ENCODE measurements around the gene MRPS10. TPM values are rescaled to one million over a fixed set of nuclear protein-coding genes. Genes with fewer than 3 reads are reported as not detected.
A peak's percentile ranks its signal among the peaks of the same experiment; 100 is the strongest.

MRPS10 gene
- total and polyA plus RNA-seq, 7 experiments from 2014 or later: 17.0 to 60.9 (median 26.7) TPM

DNA sequence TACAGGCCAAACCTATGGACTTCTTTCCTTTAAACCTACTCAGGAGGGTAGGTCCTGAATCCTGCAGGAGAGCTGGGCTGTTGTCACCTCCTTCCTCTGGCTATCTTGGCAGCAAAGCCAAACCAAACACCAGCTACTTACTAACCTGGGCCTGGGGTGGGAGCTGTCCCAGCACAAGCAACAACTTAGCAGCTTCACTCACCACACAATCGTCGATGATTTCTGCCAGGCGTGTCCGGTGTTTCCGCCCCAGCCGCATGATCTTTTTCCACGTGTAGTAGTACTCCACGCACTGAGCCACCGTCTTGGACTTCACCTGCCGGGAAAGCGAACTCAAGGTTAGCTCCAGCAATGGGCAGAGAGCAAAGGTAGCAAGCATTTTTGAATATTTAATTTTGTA, 25.4 kb upstream of the MRPS10 start:
- ChIA-PET CTCF (interaction anchor here (1.2 kb wide), 1 partner anchor 305 kb away, joined by 5 read pairs; no protein-coding TSS in a partner anchor), POLR2A (no interaction called here)
- H3K36me3 Mint-ChIP-seq: peaks cover 11 to 67% (median 23%) of the 10 kb centered on the region in 5 donors
- H3K27ac Mint-ChIP-seq: no peak overlapping the region
- intact Hi-C loops (cut with micrococcal nuclease): no loop called here
- ATAC-seq: no peak
- DNase-seq: no peak
- no peaks in the 10 kb centered on the region for H3K9me3 Mint-ChIP-seq
- Histone ChIP-seq H3K27ac (ENCODE audit: low read depth, low read length) (no peak overlapping the region), H3K27me3 (ENCODE audit: control insufficient read depth in 2 of 2, insufficient read depth in 2 of 2, low read length in 2 of 2) (no peaks in the 10 kb centered on the region), H3K9me3 (ENCODE audit: control insufficient read depth in 2 of 3, low read length in 3 of 3) (no peaks in the 10 kb centered on the region), H3K4me3 (ENCODE audit: low read length) (no peak overlapping the region), H3K4me1 (ENCODE audit: control insufficient read depth in 2 of 2, insufficient read depth in 2 of 2, low read length in 2 of 2) (no peaks in the 10 kb centered on the region), H3K36me3 (ENCODE audit: control insufficient read depth in 2 of 3, insufficient read depth in 3 of 3, low read length in 3 of 3) (peaks cover 12 to 68% (median 18%) of the 10 kb centered on the region in 3 experiments)
- H3K27me3 Mint-ChIP-seq: no peaks in the 10 kb centered on the region
- no peak overlapping the region for H3K4me3 Mint-ChIP-seq
- H3K4me1 Mint-ChIP-seq: peaks cover 0 to 7% (median 0%) of the 10 kb centered on the region in 7 donors

DNA sequence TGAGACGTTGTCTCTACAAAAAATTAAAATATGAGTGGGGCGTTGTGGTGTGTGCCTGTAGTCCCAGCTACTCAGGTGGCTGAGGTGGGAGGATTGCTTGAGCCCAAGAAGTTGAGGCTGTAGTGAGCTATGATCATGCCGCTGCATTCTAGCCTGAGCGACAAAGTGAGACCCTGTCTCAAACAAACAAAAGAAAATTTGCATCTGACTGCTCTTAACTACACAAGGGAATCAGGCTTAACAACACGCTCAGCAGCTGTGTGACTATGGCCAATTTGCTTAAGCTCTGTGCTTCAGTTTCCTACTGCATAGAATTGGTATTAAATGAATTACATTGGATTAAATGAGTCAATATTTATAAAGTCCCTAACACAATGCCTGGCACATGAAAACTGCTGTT, 24.3 kb upstream of the MRPS10 start:
- intact Hi-C loops (cut with micrococcal nuclease): no loop called here
- peaks cover 14 to 59% (median 23%) of the 10 kb centered on the region in 5 donors for H3K36me3 Mint-ChIP-seq
- POLR2A ChIA-PET: interaction anchor here (0.5 kb wide), 1 partner anchor 16 kb away, joined by 3 read pairs; no protein-coding TSS in a partner anchor
- Histone ChIP-seq H3K36me3 (ENCODE audit: control insufficient read depth in 2 of 3, insufficient read depth in 3 of 3, low read length in 3 of 3) (peaks cover 12 to 74% (median 18%) of the 10 kb centered on the region in 3 experiments), H3K27ac (ENCODE audit: low read depth, low read length) (no peak overlapping the region), H3K4me1 (ENCODE audit: control insufficient read depth in 2 of 2, insufficient read depth in 2 of 2, low read length in 2 of 2) (no peaks in the 10 kb centered on the region), H3K9me3 (ENCODE audit: control insufficient read depth in 2 of 3, low read length in 3 of 3) (no peaks in the 10 kb centered on the region), H3K4me3 (ENCODE audit: low read length) (no peak overlapping the region), H3K27me3 (ENCODE audit: control insufficient read depth in 2 of 2, insufficient read depth in 2 of 2, low read length in 2 of 2) (no peaks in the 10 kb centered on the region)
- H3K4me1 Mint-ChIP-seq: peaks cover 0 to 7% (median 0%) of the 10 kb centered on the region in 7 donors
- no peak overlapping the region for H3K4me3 Mint-ChIP-seq
- no peak for ATAC-seq
- H3K9me3 Mint-ChIP-seq: no peaks in the 10 kb centered on the region
- no peak overlapping the region for H3K27ac Mint-ChIP-seq
- no peaks in the 10 kb centered on the region for H3K27me3 Mint-ChIP-seq
- CTCF ChIA-PET: no interaction called here
- DNase-seq: no peak

DNA sequence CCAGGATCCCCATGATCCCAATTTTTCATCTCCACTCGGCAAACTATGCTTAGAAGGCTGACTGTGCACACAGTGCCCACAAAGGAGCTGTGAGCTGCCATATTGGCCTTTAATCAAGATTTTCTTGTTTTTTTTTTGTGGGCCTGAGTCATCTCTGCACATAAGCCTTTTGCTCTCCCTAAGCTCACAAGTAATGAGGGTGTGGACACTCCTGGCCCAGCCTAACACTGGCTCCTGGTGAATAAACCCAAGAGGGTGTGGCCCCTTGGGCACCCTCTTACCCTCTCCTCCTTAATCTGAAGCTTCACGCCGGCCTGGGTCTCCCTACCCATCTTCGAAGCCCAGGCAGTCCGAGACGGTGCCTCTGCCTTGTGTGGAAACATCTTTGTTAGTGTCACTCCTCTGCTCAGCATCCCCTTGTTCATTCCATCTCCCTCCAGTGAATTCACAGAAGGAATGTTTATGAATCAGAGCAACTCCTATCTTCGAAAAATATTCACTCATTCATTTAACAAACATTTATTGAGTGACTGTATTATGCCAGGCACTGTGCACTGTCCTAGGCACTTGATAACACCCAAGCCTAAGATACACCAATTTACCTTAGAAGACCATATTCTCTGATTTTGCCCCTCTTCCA, 22.2 kb upstream of the MRPS10 start:
- Mint-ChIP-seq H3K9me3 (no peaks in the 10 kb centered on the region), H3K27ac (peak overlapping the region in 3 of 9 donors; percentile 2 to 68 (median 32)), H3K27me3 (no peaks in the 10 kb centered on the region), H3K4me1 (peaks cover 0 to 7% (median 0%) of the 10 kb centered on the region in 7 donors), H3K36me3 (peaks cover 17 to 58% (median 20%) of the 10 kb centered on the region in 5 donors), H3K4me3 (peak overlapping the region in 1 of 10 donors; percentile 5)
- ATAC-seq: no peak
- Histone ChIP-seq H3K9me3 (ENCODE audit: control insufficient read depth in 2 of 3, low read length in 3 of 3) (no peaks in the 10 kb centered on the region), H3K36me3 (ENCODE audit: control insufficient read depth in 2 of 3, insufficient read depth in 3 of 3, low read length in 3 of 3) (peaks cover 12 to 80% (median 15%) of the 10 kb centered on the region in 3 experiments), H3K27ac (ENCODE audit: low read depth, low read length) (no peak overlapping the region), H3K4me1 (ENCODE audit: control insufficient read depth in 2 of 2, insufficient read depth in 2 of 2, low read length in 2 of 2) (no peaks in the 10 kb centered on the region), H3K4me3 (ENCODE audit: low read length) (no peak overlapping the region), H3K27me3 (ENCODE audit: control insufficient read depth in 2 of 2, insufficient read depth in 2 of 2, low read length in 2 of 2) (no peaks in the 10 kb centered on the region)
- ChIA-PET CTCF (no interaction called here), POLR2A (no interaction called here)
- intact Hi-C loops (cut with micrococcal nuclease): no loop called here
- DNase-seq: no peak

DNA sequence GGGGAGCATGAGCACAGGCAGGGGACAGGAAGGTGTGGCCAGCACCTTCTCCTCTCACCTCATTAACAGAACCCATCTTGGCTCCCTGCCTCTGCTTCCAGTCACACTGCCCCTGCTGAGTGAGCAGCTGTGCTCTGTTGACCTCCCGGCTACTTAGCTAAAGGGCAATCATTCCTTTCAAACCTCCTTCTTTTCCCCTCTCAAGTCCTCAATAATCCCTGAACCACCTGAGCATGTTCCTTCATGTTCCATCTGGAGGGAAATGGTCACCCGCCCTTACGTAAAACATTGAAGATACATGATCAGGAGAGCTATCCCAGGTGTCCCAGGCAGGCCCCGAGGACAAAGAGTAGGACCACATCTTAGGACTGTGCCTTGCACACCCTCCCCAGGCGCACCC, 21.7 kb upstream of the MRPS10 start:
- H3K4me1 ChIP-seq (ENCODE audit: control insufficient read depth in 2 of 2, insufficient read depth in 2 of 2, low read length in 2 of 2): no peaks in the 10 kb centered on the region
- H3K4me3 ChIP-seq (ENCODE audit: low read length): no peak overlapping the region
- intact Hi-C loops (cut with micrococcal nuclease): no loop called here
- Mint-ChIP-seq H3K27me3 (no peaks in the 10 kb centered on the region), H3K27ac (peak overlapping the region in 4 of 9 donors; percentile 2 to 81 (median 56)), H3K4me1 (peaks cover 0 to 7% (median 0%) of the 10 kb centered on the region in 7 donors), H3K4me3 (no peak overlapping the region), H3K36me3 (peaks cover 17 to 55% (median 18%) of the 10 kb centered on the region in 5 donors), H3K9me3 (no peaks in the 10 kb centered on the region)
- ChIA-PET POLR2A (no interaction called here), CTCF (interaction anchor here (0.6 kb wide), 2 partner anchors 194 to 1159 kb away, joined by 3 to 4 read pairs; no protein-coding TSS in a partner anchor)
- H3K9me3 ChIP-seq (ENCODE audit: control insufficient read depth in 2 of 3, low read length in 3 of 3): no peaks in the 10 kb centered on the region
- no peak overlapping the region for H3K27ac ChIP-seq (ENCODE audit: low read depth, low read length)
- no peak for DNase-seq
- H3K27me3 ChIP-seq (ENCODE audit: control insufficient read depth in 2 of 2, insufficient read depth in 2 of 2, low read length in 2 of 2): no peaks in the 10 kb centered on the region
- ATAC-seq: no peak
- H3K36me3 ChIP-seq (ENCODE audit: control insufficient read depth in 2 of 3, insufficient read depth in 3 of 3, low read length in 3 of 3): peaks cover 10 to 75% (median 12%) of the 10 kb centered on the region in 3 experiments

DNA sequence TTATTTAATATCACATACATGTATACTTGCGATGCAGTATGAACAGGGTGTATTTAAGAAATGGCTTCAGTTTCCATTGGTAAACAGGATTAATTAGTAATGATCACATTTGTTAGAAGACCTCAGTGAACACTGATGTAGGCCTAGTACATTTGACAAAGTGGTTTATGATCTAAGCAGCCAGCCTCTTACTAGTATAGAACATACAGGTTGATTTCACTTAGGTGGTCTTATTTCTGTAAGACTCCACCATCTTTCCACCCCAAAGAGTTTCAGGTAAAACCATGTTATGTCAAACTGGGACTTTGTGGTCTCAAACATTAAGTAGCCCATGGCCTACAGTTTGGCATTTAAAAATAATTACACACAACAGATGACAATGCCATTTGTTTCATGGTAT, 20.2 kb upstream of the MRPS10 start:
- POLR2A ChIA-PET: no interaction called here
- no peak overlapping the region for H3K4me3 Mint-ChIP-seq
- no peaks in the 10 kb centered on the region for H3K9me3 ChIP-seq (ENCODE audit: control insufficient read depth in 2 of 3, low read length in 3 of 3)

DNA sequence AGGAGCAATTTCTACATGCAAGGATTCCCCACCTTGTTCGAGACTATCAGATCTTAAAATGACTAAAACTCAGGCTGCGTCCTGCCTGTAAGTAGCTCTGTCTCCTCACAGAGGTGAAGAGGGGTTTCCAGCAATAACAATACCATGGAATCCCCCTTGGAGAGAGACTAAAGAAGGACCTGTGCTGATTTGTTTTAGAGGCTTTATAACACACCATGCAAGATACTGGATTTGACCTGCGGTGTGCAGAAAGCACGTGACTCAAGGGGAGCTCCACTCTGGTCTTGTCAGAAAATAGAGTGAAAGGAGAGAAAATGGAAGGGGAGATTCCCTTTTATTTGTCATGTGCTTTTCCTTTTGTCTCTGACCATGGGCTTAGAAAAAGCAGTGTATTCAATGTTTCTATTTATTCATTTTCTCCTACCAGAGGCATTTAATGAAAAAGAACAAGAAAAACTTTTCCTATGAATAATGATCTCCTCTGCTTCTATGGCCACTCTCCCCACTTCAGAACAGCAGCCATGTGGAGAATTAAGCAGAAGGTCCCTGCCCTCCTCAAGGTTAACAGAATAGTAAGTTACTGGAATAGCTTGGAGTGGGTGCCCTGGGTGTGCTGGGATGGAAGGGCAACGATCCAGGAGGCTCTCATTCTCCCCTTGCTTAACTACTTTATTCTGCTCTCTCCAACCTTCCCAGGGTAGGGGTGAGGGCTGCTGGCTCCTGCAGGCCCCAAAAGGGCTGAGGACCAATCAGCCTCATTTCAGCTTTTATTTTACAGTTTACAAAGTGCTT, 19.2 kb upstream of the MRPS10 start:
- ATAC-seq: no peak
- DNase-seq: no peak
- CTCF ChIA-PET: interaction anchor here (0.6 to 0.7 kb wide), 2 partner anchors 205 to 1445 kb away, joined by 3 to 6 read pairs; no protein-coding TSS in a partner anchor
- no peaks in the 10 kb centered on the region for H3K9me3 ChIP-seq (ENCODE audit: control insufficient read depth in 2 of 3, low read length in 3 of 3)
- no peaks in the 10 kb centered on the region for H3K4me1 ChIP-seq (ENCODE audit: control insufficient read depth in 2 of 2, insufficient read depth in 2 of 2, low read length in 2 of 2)
- peak overlapping the region in 4 of 9 donors; percentile 25 to 81 (median 42) for H3K27ac Mint-ChIP-seq
- peaks cover 14 to 50% (median 18%) of the 10 kb centered on the region in 5 donors for H3K36me3 Mint-ChIP-seq
- no peaks in the 10 kb centered on the region for H3K27me3 ChIP-seq (ENCODE audit: control insufficient read depth in 2 of 2, insufficient read depth in 2 of 2, low read length in 2 of 2)
- peaks cover 0 to 7% (median 0%) of the 10 kb centered on the region in 7 donors for H3K4me1 Mint-ChIP-seq
- no peak overlapping the region for H3K4me3 ChIP-seq (ENCODE audit: low read length)
- intact Hi-C loops (cut with micrococcal nuclease): no loop called here
- H3K27me3 Mint-ChIP-seq: no peaks in the 10 kb centered on the region
- POLR2A ChIA-PET: interaction anchor here (0.6 kb wide), 1 partner anchor 192 kb away, joined by 3 read pairs; no protein-coding TSS in a partner anchor
- H3K9me3 Mint-ChIP-seq: peaks cover 0 to 2% (median 0%) of the 10 kb centered on the region in 11 donors
- no peak overlapping the region for H3K4me3 Mint-ChIP-seq
- H3K36me3 ChIP-seq (ENCODE audit: control insufficient read depth in 2 of 3, insufficient read depth in 3 of 3, low read length in 3 of 3): peaks cover 2 to 70% (median 2%) of the 10 kb centered on the region in 3 experiments
- no peak overlapping the region for H3K27ac ChIP-seq (ENCODE audit: low read depth, low read length)

More for the DNA sequence above, 20.2 kb upstream of the MRPS10 start:
- H3K4me1 ChIP-seq (ENCODE audit: control insufficient read depth in 2 of 2, insufficient read depth in 2 of 2, low read length in 2 of 2): no peaks in the 10 kb centered on the region
- DNase-seq (no peak), ATAC-seq (no peak)
- no peak overlapping the region for H3K4me3 ChIP-seq (ENCODE audit: low read length)
- Mint-ChIP-seq H3K9me3 (peaks cover 0 to 2% (median 0%) of the 10 kb centered on the region in 11 donors), H3K36me3 (peaks cover 17 to 55% (median 18%) of the 10 kb centered on the region in 5 donors), H3K4me1 (peaks cover 0 to 7% (median 0%) of the 10 kb centered on the region in 7 donors), H3K27me3 (no peaks in the 10 kb centered on the region), H3K27ac (peak overlapping the region in 3 of 9 donors; percentile 11 to 81 (median 26))
- peaks cover 9 to 70% (median 11%) of the 10 kb centered on the region in 3 experiments for H3K36me3 ChIP-seq (ENCODE audit: control insufficient read depth in 2 of 3, insufficient read depth in 3 of 3, low read length in 3 of 3)
- intact Hi-C loops (cut with micrococcal nuclease): no loop called here
- CTCF ChIA-PET: no interaction called here
- no peaks in the 10 kb centered on the region for H3K27me3 ChIP-seq (ENCODE audit: control insufficient read depth in 2 of 2, insufficient read depth in 2 of 2, low read length in 2 of 2)
- no peak overlapping the region for H3K27ac ChIP-seq (ENCODE audit: low read depth, low read length)

All from naive thymus-derived CD4-positive, alpha-beta T cell (primary cell).